GM12892 (cell line): ENCODE data around the gene FERMT3.

Experiments
- POLR2A ChIP-seq: IDR thresholded peaks from 2 replicates; pipeline ENCODE4 v1.6.1; 2011; ENCODE audit warnings: low read depth, low read length, control low read depth
- POLR2AphosphoS5 ChIP-seq: IDR thresholded peaks from 2 replicates; pipeline ENCODE4 v1.6.1; 2011; ENCODE audit warnings: low read depth, low read length, control low read depth

- no peak for TF ChIP-seq POLR2AphosphoS5
- no peak for TF ChIP-seq POLR2A
Observed at GRCh38 chr11:64226507-64227051, 20.1 kb downstream of the FERMT3 start.
